NB4 (cell line): Measurements from ENCODE around the gene TRIM67.

ENCODE experiments used
- MYC ChIP-seq: IDR thresholded peaks from 2 replicates; pipeline ENCODE4 v1.6.1; 2011; ENCODE audit warnings: low read depth, low read length
- POLR2A ChIP-seq: IDR thresholded peaks from 2 replicates; pipeline ENCODE4 v1.6.1; 2011; ENCODE audit warnings: mild to moderate bottlenecking; ENCODE audit not compliant: insufficient read length; ENCODE audit errors: extremely low read depth
- TF ChIP-seq, protein P1 (sequence below): IDR thresholded peaks from one replicate; pipeline ENCODE4 v1.5.1; 2012; ENCODE audit warnings: low read depth, low read length
- TF ChIP-seq, protein P2 (sequence below): IDR thresholded peaks from 2 replicates; pipeline ENCODE4 v1.6.1; 2011; ENCODE audit warnings: low read depth, low read length

DNA sequence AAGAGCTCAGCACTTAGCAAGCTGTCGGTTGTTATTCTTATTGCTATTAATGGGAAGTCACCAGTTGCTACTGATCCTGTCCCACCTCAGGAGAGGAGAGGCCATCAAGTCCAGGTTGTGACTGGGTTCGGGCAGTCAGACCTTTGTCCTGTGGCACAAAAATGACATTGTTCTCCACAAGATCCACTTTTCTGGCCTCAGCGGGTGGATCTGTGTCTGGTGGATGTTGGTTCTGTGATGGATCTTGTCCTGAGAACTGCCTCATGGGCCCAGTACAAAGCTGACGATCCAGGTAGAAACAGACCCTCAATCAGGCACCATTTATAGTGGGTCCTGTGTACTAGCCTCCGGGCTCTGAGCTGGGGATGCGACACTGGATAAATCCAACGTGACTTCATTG is 26.9 kb downstream of the TRIM67 start:
- TF ChIP-seq POLR2A (no peak), MYC (no peak)
- TF ChIP-seq, protein P1, sequence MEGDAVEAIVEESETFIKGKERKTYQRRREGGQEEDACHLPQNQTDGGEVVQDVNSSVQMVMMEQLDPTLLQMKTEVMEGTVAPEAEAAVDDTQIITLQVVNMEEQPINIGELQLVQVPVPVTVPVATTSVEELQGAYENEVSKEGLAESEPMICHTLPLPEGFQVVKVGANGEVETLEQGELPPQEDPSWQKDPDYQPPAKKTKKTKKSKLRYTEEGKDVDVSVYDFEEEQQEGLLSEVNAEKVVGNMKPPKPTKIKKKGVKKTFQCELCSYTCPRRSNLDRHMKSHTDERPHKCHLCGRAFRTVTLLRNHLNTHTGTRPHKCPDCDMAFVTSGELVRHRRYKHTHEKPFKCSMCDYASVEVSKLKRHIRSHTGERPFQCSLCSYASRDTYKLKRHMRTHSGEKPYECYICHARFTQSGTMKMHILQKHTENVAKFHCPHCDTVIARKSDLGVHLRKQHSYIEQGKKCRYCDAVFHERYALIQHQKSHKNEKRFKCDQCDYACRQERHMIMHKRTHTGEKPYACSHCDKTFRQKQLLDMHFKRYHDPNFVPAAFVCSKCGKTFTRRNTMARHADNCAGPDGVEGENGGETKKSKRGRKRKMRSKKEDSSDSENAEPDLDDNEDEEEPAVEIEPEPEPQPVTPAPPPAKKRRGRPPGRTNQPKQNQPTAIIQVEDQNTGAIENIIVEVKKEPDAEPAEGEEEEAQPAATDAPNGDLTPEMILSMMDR = no peak
- TF ChIP-seq, protein P2, sequence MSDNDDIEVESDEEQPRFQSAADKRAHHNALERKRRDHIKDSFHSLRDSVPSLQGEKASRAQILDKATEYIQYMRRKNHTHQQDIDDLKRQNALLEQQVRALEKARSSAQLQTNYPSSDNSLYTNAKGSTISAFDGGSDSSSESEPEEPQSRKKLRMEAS = no peak
